Activated CD4-positive, alpha-beta T cell treated with anti-CD3 and anti-CD28 coated beads for 36 hours (primary cell): ENCODE data around the gene ZNF142. TPM values are rescaled to one million over a fixed set of nuclear protein-coding genes. Genes with fewer than 3 reads are reported as not detected.

Experiments used
- ATAC-seq: fragments of 200-7000 bp; cut with Tn5 transposase; one replicate; pipeline ENCODE4 v1.10.0; 2021; ENCODE audit warnings: mild to moderate bottlenecking, moderate library complexity
- CTCF ChIA-PET: fragments of 350-600 bp; sonication (Branson Sonifier 250); formaldehyde crosslinking; loops from one replicate; lab custom pipeline; 2021; ENCODE audit warnings: antibody characterized with exemption; lab: Charles Lee
- POLR2A ChIA-PET: fragments of 350-600 bp; sonication (Branson Sonifier 250); formaldehyde crosslinking; loops from one replicate; lab custom pipeline; 2021; ENCODE audit warnings: antibody characterized with exemption, inconsistent platforms; lab: Charles Lee
- DNase-seq: peaks from one replicate; pipeline ENCODE4 v3.0.0-alpha.2; 2020
- H3K27ac Mint-ChIP-seq: one replicate; pipeline ENCODE4 v1.8.0; 2021; ENCODE audit warnings: mixed read lengths
- H3K27me3 Mint-ChIP-seq: one replicate; pipeline ENCODE4 v1.8.0; 2021; ENCODE audit warnings: mixed read lengths
- H3K36me3 Mint-ChIP-seq: one replicate; pipeline ENCODE4 v1.8.0; 2021; ENCODE audit warnings: low read depth, mixed read lengths
- H3K4me1 Mint-ChIP-seq: one replicate; pipeline ENCODE4 v1.8.0; 2021; ENCODE audit warnings: mixed read lengths
- H3K4me3 Mint-ChIP-seq: one replicate; pipeline ENCODE4 v1.8.0; 2021; ENCODE audit warnings: mild to moderate bottlenecking, moderate library complexity, mixed read lengths
- H3K9me3 Mint-ChIP-seq: one replicate; pipeline ENCODE4 v1.8.0; 2021; ENCODE audit warnings: low read depth, mixed read lengths
- intact Hi-C, 2 experiments: fragments of 100-400 bp; cut with DNase I in 1 of 2; cut with micrococcal nuclease in 1 of 2; formaldehyde crosslinking; loops; one replicate each; pipeline versions ENCODE4 v1.14.2 to v1.15.1; 2022 to 2024; cut with DNase I, micrococcal nuclease
- total RNA-seq, 2 experiments: library from RNA; stranded (reverse); gene quantifications; one replicate each; pipeline ENCODE4 v1.2.3, GENCODE V29; 2021

Gene ZNF142
- total RNA-seq, 2 experiments from 2014 or later = 31.5 to 42.4 TPM

DNA sequence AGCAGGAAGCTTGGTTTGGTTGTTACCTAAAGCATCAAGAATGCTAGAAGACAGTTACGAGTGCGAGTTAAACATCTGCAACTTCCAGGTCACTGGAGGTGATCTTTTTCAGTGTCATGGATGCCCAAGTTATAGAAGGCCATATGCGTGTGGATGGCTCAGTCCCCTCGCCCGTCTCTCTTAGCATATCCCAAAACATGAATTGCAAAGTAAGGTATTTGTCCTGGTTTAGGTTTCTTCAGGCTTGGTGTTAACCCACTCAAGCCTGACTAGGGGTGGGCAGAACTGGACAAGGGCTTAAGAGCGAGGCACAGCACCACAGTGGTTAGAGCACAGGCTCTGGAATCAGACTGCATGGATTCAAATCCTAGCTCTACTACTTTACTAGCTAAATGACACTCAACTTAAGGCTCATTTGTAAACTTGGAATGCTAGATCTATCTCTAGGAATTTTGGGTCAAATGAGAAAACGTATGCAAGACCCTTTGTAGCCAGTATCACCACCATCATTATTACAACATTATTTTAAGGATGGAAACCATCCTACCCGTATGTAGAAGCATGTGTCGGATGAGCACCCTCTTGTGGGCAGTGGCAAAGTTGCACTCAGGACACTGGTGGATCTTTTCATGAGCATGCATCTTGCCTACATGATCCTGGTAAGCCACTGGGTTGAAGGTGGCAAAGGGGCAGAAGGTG lies 11.2 kb downstream of the ZNF142 start:
- Mint-ChIP-seq H3K27me3 (no peaks in the 10 kb centered on the region), H3K9me3 (no peaks in the 10 kb centered on the region), H3K4me3 (no peak overlapping the region), H3K27ac (no peak overlapping the region), H3K36me3 (peaks cover 56% of the 10 kb centered on the region), H3K4me1 (peaks cover 12% of the 10 kb centered on the region)
- POLR2A ChIA-PET = interaction anchor here (1.0 kb wide), 1 partner anchor 78 kb away, joined by 3 read pairs; no protein-coding TSS in a partner anchor
- DNase-seq (peak; percentile 72), ATAC-seq (peak; percentile 88)
- CTCF ChIA-PET = interaction anchor here (0.6 to 3.3 kb wide), 22 partner anchors 12 to 641 kb away, joined by 3 to 38 read pairs (median 4); partner anchors contain the start of genes BCS1L, PLCD4 and ZNF142
- intact Hi-C loops = loop anchor here (1.0 to 2.0 kb wide), 4 partner anchors 199 to 347 kb away; no protein-coding TSS in a partner anchor

DNA sequence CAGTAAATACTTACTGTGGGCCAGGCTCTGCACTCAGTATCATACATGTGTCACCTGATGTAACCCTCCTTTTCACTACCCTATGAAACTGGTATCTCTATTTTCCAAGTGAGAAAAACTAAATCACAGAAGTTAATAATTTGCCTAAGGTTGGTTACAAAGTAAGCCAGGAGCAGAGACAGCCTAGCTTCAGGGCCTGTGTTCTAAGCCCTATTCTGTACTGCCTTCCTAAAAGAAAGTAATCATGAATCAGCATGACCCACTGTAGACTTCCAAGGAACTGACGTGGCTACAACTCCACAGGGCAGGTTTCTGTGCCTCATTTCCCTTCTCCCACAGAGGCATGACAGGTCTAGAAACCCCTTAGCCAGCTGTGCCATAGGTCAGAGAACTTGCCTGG lies 14.3 kb downstream of the ZNF142 start:
- peaks cover 12% of the 10 kb centered on the region for H3K4me1 Mint-ChIP-seq
- DNase-seq (no peak), ATAC-seq (no peak)
- CTCF ChIA-PET = interaction anchor here (0.5 to 1.4 kb wide), 3 partner anchors 9 to 87 kb away, joined by 3 to 4 read pairs (median 4); no protein-coding TSS in a partner anchor
- no peak overlapping the region for H3K4me3 Mint-ChIP-seq
- no peaks in the 10 kb centered on the region for H3K9me3 Mint-ChIP-seq
- peaks cover 50% of the 10 kb centered on the region for H3K36me3 Mint-ChIP-seq
- intact Hi-C loops = no loop called here
- POLR2A ChIA-PET = interaction anchor here (0.6 kb wide), 1 partner anchor 37 kb away, joined by 3 read pairs; no protein-coding TSS in a partner anchor
- H3K27ac Mint-ChIP-seq = no peak overlapping the region
- H3K27me3 Mint-ChIP-seq = no peaks in the 10 kb centered on the region

DNA sequence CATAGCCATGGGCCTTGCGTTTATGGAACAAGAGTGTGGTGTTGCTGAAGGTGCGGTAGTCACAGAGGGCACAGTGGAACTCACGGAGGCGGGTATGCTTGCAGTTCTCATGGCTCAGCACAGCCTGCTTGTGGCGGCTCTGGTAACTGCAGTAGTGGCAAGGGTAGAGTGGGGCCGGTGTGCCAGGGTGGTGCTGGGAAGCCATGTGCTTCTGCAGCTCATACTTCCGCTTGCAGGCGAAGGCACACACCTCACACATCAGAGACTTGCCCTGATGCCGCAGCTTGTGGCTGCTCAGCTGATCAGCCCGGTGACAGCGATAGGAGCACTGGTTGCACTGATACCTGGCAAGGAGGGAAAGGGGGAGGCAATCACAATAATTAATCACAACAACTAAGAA lies 14.7 kb downstream of the ZNF142 start:
- H3K36me3 Mint-ChIP-seq = peaks cover 52% of the 10 kb centered on the region
- ChIA-PET POLR2A (interaction anchor here (1.3 kb wide), 1 partner anchor 15 kb away, joined by 5 read pairs; the partner anchor contains the start of genes BCS1L and ZNF142), CTCF (interaction anchor here (0.5 to 1.2 kb wide), 2 partner anchors 14 to 87 kb away, joined by 3 to 4 read pairs; no protein-coding TSS in a partner anchor)
- DNase-seq (no peak), ATAC-seq (no peak)
- no peak overlapping the region for H3K27ac Mint-ChIP-seq
- no peaks in the 10 kb centered on the region for H3K9me3 Mint-ChIP-seq
- no peaks in the 10 kb centered on the region for H3K27me3 Mint-ChIP-seq
- H3K4me3 Mint-ChIP-seq = no peak overlapping the region
- peaks cover 12% of the 10 kb centered on the region for H3K4me1 Mint-ChIP-seq
- intact Hi-C loops = no loop called here

DNA sequence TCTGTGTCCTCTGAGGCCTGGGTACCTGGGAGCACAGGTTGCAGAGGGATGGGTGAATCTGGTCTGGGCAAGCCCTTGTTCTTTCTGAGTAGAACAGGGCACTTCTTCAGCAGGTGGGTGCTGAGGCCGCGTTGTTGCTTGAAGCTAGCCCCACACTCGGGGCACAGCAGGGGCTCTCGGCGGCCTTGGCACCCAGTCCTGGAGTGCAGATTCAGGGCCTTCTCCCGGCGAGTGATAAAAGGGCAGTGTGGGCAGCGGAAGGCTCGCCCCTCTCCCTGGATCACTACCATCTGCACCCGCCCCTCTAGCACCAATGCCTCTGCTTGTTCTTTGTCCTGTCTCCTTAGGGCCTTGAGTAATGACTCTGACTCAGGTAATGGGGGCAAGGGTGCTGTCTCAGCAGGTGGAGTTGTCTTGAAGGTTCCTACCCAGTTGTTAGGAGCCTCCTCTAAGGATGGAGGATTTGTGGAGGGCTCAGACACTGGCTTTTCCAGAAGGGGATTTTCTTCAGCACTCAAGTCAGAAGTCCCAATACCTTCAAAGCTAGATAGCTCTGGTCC lies 15.6 kb downstream of the ZNF142 start:
- Mint-ChIP-seq H3K9me3 (no peaks in the 10 kb centered on the region), H3K4me3 (no peak overlapping the region), H3K27ac (no peak overlapping the region), H3K27me3 (no peaks in the 10 kb centered on the region), H3K4me1 (peaks cover 12% of the 10 kb centered on the region), H3K36me3 (peaks cover 53% of the 10 kb centered on the region)
- intact Hi-C loops = no loop called here
- ATAC-seq (no peak), DNase-seq (no peak)
- POLR2A ChIA-PET = interaction anchor here (1.3 kb wide), 1 partner anchor 16 kb away, joined by 5 read pairs; the partner anchor contains the start of genes BCS1L and ZNF142
- CTCF ChIA-PET = interaction anchor here (1.2 kb wide), 1 partner anchor 13 kb away, joined by 4 read pairs; no protein-coding TSS in a partner anchor

DNA sequence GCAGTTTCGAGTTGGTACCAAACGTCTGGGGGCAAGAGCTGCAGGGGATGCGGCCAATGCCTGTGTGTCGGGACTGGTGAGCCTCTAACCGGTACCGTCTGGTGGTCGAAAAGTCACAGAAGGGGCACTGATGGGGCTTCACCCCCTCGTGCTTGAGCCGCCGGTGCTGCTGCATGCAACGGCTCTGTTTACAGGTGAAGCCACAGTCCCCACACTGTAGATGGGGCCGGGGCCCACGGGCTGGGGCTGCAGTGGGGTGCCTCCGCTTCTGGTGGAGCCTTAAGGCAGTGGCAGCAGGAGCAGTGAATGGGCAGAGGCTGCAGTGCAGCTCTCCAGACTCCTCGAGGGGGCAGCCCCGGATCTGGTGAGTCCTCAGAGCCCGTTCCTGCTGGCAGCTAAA lies 16.6 kb downstream of the ZNF142 start:
- Mint-ChIP-seq H3K9me3 (no peaks in the 10 kb centered on the region), H3K4me3 (no peak overlapping the region), H3K27ac (no peak overlapping the region), H3K27me3 (no peaks in the 10 kb centered on the region), H3K4me1 (peaks cover 5% of the 10 kb centered on the region), H3K36me3 (peaks cover 53% of the 10 kb centered on the region)
- DNase-seq (no peak), ATAC-seq (no peak)
- POLR2A ChIA-PET = no interaction called here
- CTCF ChIA-PET = no interaction called here
- intact Hi-C loops = no loop called here

DNA sequence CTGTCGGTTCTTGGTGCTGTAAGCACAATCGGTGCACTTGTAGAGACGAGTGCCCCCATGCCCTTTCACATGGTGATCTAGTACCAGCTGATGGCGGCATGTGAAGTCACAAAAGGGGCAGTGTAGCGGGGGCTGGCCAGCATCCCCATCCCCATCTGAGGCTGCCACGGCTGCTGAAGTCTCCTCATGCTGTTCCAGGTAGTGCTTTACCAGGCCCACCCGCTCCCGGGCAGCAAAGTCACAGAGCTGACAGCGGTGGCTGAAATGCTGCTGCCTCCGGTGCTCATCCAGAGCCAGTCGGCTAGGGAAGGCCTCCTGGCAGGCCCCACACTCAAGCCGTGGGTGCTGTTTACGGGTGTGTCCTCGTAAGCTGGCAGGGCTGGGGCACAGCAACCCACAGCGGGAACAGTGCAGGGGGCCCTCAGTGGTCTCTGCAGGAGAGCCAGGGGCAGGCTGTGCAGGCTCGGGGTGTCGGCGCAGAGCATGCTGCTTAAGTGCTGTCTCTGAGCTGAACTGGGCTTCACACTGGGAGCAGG lies 17.2 kb downstream of the ZNF142 start:
- intact Hi-C loops = no loop called here
- no peak for DNase-seq
- ChIA-PET POLR2A (interaction anchor here (0.6 kb wide), 1 partner anchor 38 kb away, joined by 4 read pairs; no protein-coding TSS in a partner anchor), CTCF (interaction anchor here (2.2 kb wide), 1 partner anchor 11 kb away, joined by 4 read pairs; no protein-coding TSS in a partner anchor)
- H3K9me3 Mint-ChIP-seq = no peaks in the 10 kb centered on the region
- peaks cover 52% of the 10 kb centered on the region for H3K36me3 Mint-ChIP-seq
- ATAC-seq = no peak
- no peak overlapping the region for H3K27ac Mint-ChIP-seq
- H3K4me1 Mint-ChIP-seq = no peaks in the 10 kb centered on the region
- no peak overlapping the region for H3K4me3 Mint-ChIP-seq
- H3K27me3 Mint-ChIP-seq = no peaks in the 10 kb centered on the region

DNA sequence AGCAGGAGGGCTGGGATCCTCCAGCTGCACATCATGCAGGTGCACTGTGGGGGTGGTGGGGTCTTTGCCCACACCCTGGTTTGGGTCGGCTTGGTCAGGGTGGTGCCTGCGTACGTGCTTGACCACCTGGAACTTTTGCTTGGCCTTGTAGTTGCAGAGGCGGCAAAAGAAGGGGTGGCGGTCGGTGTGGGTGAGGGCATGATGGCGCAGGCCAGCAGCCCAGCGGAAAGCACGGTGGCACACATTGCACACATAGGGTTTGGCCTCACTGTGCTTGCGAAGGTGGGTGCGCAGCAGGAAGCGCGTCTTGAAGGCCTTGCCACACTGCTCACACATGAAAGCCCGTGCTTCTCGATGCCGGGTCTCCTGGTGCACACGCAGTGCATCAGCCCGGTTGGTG lies 21.1 kb downstream of the ZNF142 start:
- intact Hi-C loops = no loop called here
- H3K4me3 Mint-ChIP-seq = no peak overlapping the region
- peaks cover 46% of the 10 kb centered on the region for H3K36me3 Mint-ChIP-seq
- ATAC-seq = no peak
- POLR2A ChIA-PET = no interaction called here
- no peak for DNase-seq
- no peak overlapping the region for H3K27ac Mint-ChIP-seq
- CTCF ChIA-PET = no interaction called here
- no peaks in the 10 kb centered on the region for H3K4me1 Mint-ChIP-seq
- no peaks in the 10 kb centered on the region for H3K27me3 Mint-ChIP-seq
- no peaks in the 10 kb centered on the region for H3K9me3 Mint-ChIP-seq

DNA sequence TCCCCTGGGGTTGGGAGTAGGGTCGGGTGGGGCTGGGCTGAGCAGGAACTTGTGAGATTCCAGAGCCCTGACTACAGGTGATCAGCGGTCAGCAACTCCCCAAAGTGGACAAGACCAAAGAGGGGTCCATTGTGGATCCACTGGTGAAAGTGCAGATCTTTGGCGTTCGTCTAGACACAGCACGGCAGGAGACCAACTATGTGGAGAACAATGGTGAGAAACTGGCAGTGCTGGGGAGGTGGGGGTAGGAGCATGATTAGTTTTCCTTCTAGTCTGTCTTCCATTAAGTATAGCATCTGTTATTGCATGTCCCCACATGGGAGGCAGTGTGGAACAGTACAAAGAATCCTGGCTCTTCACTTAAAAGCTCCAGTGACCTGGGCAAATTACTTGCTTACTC lies 23.7 kb downstream of the ZNF142 start:
- H3K9me3 Mint-ChIP-seq = no peaks in the 10 kb centered on the region
- ChIA-PET CTCF (interaction anchor here (0.6 kb wide), 2 partner anchors 164 to 788 kb away, joined by 3 read pairs; no protein-coding TSS in a partner anchor), POLR2A (interaction anchor here (0.6 kb wide), 1 partner anchor 20 kb away, joined by 8 read pairs; no protein-coding TSS in a partner anchor)
- H3K36me3 Mint-ChIP-seq = peaks cover 46% of the 10 kb centered on the region
- no peak overlapping the region for H3K27ac Mint-ChIP-seq
- no peaks in the 10 kb centered on the region for H3K4me1 Mint-ChIP-seq
- intact Hi-C loops = no loop called here
- no peak overlapping the region for H3K4me3 Mint-ChIP-seq
- no peaks in the 10 kb centered on the region for H3K27me3 Mint-ChIP-seq
- ATAC-seq (no peak), DNase-seq (no peak)

DNA sequence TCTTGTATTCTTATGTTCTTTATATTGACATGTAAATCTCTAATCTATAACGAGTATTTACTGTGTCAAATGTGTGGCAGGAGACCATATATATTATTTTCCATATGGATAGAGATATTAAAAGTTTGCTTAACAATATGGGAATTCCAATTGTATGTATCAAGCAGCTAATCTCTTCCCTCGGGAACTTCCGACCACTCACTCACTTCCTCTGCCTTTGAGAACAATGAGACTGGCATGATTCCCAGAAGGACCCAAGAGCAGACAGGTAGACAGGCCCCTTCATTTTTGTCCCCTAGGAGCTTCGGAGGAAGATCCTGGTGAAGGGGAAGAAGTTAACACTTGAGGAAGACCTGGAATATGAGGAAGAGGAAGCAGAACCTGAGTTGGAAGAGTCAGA lies 27.6 kb downstream of the ZNF142 start:
- H3K27me3 Mint-ChIP-seq = no peaks in the 10 kb centered on the region
- intact Hi-C loops = no loop called here
- no peak overlapping the region for H3K27ac Mint-ChIP-seq
- H3K36me3 Mint-ChIP-seq = peaks cover 14% of the 10 kb centered on the region
- H3K9me3 Mint-ChIP-seq = no peaks in the 10 kb centered on the region
- CTCF ChIA-PET = interaction anchor here (0.6 to 1.2 kb wide), 2 partner anchors 13 to 294 kb away, joined by 3 to 4 read pairs; no protein-coding TSS in a partner anchor
- no peak overlapping the region for H3K4me3 Mint-ChIP-seq
- POLR2A ChIA-PET = no interaction called here
- H3K4me1 Mint-ChIP-seq = peaks cover 3% of the 10 kb centered on the region
- ATAC-seq (no peak), DNase-seq (no peak)

DNA sequence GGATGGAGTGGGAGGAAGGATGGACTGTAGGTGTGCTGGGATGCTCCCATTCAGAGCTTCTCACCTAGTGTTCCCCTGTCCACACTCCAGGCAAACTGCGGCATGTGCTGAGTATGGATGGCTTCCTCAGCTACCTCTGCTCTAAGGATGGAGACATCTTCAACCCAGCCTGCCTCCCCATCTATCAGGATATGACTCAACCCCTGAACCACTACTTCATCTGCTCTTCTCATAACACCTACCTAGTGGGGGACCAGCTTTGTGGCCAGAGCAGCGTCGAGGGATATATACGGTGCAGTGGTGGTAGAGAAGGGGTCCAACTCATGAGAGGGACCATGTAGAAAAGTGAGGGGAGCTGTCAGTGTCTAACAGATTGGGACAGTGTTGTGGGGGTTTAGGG lies 31.5 kb downstream of the ZNF142 start:
- Mint-ChIP-seq H3K27ac (no peak overlapping the region), H3K9me3 (no peaks in the 10 kb centered on the region), H3K27me3 (no peaks in the 10 kb centered on the region), H3K4me1 (peaks cover 3% of the 10 kb centered on the region), H3K36me3 (no peaks in the 10 kb centered on the region), H3K4me3 (no peak overlapping the region)
- intact Hi-C loops = no loop called here
- DNase-seq = no peak
- ATAC-seq = no peak
- ChIA-PET POLR2A (no interaction called here), CTCF (interaction anchor here (0.8 to 1.7 kb wide), 3 partner anchors 20 to 116 kb away, joined by 3 to 6 read pairs (median 5); no protein-coding TSS in a partner anchor)

DNA sequence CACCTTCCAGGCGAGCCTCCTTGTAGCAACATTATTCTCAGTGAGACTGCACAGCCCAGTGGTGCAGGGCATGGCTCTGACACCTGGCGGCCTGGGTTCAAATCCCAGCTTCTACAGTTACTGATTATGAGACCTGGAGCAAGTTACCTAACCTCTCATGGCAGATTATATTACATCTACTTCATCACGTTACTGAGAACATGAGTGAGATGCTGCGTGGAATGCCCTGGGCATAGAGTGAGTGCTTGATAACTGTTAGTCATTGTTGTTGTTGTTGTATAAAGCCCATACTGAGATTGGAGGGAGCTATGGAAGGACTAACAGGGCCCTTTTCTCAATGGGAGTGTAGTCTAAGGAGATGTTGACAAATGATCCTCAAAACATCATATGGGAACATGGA lies 33.1 kb downstream of the ZNF142 start:
- no peaks in the 10 kb centered on the region for H3K27me3 Mint-ChIP-seq
- no peaks in the 10 kb centered on the region for H3K9me3 Mint-ChIP-seq
- H3K36me3 Mint-ChIP-seq = no peaks in the 10 kb centered on the region
- intact Hi-C loops = no loop called here
- ChIA-PET CTCF (interaction anchor here (0.7 to 1.2 kb wide), 2 partner anchors 10 to 23 kb away, joined by 3 to 4 read pairs; no protein-coding TSS in a partner anchor), POLR2A (no interaction called here)
- DNase-seq = no peak
- peaks cover 3% of the 10 kb centered on the region for H3K4me1 Mint-ChIP-seq
- no peak for ATAC-seq
- H3K27ac Mint-ChIP-seq = no peak overlapping the region
- H3K4me3 Mint-ChIP-seq = no peak overlapping the region
